NT2/D1 (cell line): ENCODE data around the gene MYLK2.

Experiments used
- SUZ12 ChIP-seq: IDR thresholded peaks from 2 replicates; pipeline ENCODE4 v1.6.1; 2011; ENCODE audit not compliant: insufficient read length, insufficient read depth; ENCODE audit errors: extremely low read depth
- ZNF274 ChIP-seq: IDR thresholded peaks from 2 replicates; pipeline ENCODE4 v1.6.1; 2011; ENCODE audit warnings: mild to moderate bottlenecking, low read depth, low read length

DNA sequence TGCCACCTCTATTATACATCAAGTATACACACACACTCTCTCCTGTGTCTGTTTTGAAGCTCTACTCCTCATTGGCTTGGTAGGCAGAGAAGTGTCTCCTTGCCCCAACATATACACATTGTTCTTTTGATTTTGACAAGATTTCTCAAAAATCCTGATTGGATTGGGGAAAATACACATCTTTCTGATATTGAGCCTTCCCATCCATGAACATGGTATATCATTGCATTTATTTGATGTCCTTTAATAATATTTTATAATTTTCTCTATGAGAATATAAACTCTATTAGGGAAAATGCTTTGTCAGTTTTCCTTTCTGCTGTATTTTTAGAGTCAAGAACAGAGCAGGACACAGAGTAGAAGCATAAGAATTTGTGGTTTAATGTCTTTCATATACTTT, 58.5 kb downstream of the MYLK2 start:
- TF ChIP-seq SUZ12 = no peak
- no peak for TF ChIP-seq ZNF274
